GM23248 (cell line): ENCODE measurements around the gene GTPBP6.

ENCODE experiments used
- EZH2 ChIP-seq: fragments of 200-600 bp; sonication (generic); IDR thresholded peaks from 2 replicates; pipeline ENCODE4 v1.6.1; 2018; ENCODE audit warnings: antibody characterized with exemption, mild to moderate bottlenecking; ENCODE audit not compliant: insufficient read depth, poor library complexity, severe bottlenecking
- EZH2phosphoT487 ChIP-seq: fragments of 200-600 bp; sonication (generic); IDR thresholded peaks from 2 replicates; pipeline ENCODE4 v1.6.1; 2018; ENCODE audit warnings: antibody characterized with exemption, moderate library complexity, mild to moderate bottlenecking, low read depth; ENCODE audit not compliant: insufficient read depth

DNA sequence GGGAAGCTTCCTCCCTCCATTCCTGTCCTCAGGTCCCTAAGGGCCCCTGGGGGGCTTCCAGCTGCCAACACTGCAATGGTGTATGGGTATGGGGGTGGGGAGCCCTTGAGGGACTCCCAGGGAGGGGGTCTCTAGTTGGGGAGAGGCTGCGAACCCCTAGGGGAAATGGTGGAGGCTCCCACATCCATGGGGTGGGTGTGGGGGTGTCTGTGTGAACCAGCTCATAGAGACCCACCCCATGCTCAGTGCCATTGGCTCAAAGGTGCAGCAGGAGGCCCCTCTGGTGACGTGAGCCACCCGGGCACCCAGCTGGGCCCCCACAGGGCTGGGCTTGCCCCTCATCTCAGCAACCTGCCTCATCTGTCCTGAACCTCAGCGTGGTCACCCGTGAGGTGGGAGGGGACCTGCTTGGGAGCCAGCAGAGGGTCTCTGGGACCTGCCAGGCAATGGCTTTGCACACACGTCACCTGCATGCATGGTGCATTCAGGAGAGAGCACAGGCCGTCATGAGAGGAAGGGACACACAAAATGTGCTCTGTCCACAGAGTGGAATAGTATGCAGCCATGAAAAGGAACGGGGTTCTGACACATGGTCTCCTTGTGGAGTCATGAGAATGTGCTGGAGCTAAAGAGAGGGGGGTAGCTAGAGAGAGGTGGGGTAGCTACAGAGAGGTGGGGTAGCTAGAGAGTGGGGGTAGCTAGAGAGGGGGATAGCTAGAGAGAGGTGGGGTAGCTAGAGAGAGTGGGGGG lies 60.1 kb downstream of the GTPBP6 start:
- no peak for TF ChIP-seq EZH2
- TF ChIP-seq EZH2phosphoT487, result no peak
